ENCODE results near the gene LSM7. TPM values are rescaled to one million over a fixed set of nuclear protein-coding genes. Genes with fewer than 3 reads are reported as not detected.
A peak's percentile ranks its signal among the peaks of the same experiment; 100 is the strongest.

The LSM7 gene
- total and polyA plus RNA-seq, 2 of the 13 experiments (the other 11 are each of a cell fraction or from before 2014, with no cell fraction given) = 140 to 205 TPM

DNA sequence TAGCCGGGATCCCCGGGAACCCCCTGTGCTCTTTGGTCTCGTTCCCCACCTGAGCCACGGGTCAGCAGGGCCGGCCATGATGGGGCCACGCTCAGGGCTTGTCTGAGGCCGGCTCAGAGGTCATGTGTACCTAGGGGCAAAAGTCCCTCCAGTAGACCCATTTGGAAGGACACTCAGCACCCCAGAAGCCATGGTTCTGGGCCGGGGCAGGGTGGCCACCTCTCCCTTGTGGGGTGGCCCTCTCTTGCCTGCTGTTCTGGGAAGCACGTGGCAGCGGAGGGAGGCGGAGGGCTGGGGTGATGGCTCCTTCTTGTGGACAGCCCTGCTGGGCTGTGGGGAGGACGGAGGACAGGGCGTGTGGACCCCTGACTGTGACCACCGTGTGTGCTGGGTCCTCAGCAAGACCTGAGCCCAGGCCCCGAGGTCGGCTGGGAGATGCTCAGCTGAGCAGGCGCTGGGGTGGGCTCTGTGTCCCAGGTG lies 40.0 kb downstream of the LSM7 start (continued):
- TF ChIP-seq, protein P1, sequence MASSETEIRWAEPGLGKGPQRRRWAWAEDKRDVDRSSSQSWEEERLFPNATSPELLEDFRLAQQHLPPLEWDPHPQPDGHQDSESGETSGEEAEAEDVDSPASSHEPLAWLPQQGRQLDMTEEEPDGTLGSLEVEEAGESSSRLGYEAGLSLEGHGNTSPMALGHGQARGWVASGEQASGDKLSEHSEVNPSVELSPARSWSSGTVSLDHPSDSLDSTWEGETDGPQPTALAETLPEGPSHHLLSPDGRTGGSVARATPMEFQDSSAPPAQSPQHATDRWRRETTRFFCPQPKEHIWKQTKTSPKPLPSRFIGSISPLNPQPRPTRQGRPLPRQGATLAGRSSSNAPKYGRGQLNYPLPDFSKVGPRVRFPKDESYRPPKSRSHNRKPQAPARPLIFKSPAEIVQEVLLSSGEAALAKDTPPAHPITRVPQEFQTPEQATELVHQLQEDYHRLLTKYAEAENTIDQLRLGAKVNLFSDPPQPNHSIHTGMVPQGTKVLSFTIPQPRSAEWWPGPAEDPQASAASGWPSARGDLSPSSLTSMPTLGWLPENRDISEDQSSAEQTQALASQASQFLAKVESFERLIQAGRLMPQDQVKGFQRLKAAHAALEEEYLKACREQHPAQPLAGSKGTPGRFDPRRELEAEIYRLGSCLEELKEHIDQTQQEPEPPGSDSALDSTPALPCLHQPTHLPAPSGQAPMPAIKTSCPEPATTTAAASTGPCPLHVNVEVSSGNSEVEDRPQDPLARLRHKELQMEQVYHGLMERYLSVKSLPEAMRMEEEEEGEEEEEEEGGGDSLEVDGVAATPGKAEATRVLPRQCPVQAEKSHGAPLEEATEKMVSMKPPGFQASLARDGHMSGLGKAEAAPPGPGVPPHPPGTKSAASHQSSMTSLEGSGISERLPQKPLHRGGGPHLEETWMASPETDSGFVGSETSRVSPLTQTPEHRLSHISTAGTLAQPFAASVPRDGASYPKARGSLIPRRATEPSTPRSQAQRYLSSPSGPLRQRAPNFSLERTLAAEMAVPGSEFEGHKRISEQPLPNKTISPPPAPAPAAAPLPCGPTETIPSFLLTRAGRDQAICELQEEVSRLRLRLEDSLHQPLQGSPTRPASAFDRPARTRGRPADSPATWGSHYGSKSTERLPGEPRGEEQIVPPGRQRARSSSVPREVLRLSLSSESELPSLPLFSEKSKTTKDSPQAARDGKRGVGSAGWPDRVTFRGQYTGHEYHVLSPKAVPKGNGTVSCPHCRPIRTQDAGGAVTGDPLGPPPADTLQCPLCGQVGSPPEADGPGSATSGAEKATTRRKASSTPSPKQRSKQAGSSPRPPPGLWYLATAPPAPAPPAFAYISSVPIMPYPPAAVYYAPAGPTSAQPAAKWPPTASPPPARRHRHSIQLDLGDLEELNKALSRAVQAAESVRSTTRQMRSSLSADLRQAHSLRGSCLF (CRISPR knock-in tag; IDR thresholded peaks at IDR 0.05; ENCODE audit: borderline replicate concordance) = no peak
- TF ChIP-seq NR2F1 (CRISPR knock-in tag; IDR thresholded peaks at IDR 0.05) (peak in 1 of 2 experiments; percentile 78; a peak in 3 of 4 replicates), ZNF501 (CRISPR knock-in tag; IDR thresholded peaks at IDR 0.05) (peak; percentile 80; the same call in 1 of the 2 replicates), ZNF280D (CRISPR knock-in tag; IDR thresholded peaks at IDR 0.05) (peak; percentile 66), FOXO1 (CRISPR knock-in tag; IDR thresholded peaks at IDR 0.05) (peak; percentile 10; the same call in 1 of the 2 replicates), PPARG (CRISPR knock-in tag; conservative IDR thresholded peaks at IDR 0.05) (0 out of 2 replicates have a peak, but pooled peaks have one; percentile 31), AGO2 (optimal IDR thresholded peaks at IDR 0.05; ENCODE audit: low read depth, low read length) (no peak), TCF12 (IDR thresholded peaks at IDR 0.05) (no peak), TCF12 (CRISPR knock-in tag; IDR thresholded peaks at IDR 0.05) (peak; percentile 24; the same call in 1 of the 2 replicates), ZNF629 (CRISPR knock-in tag; conservative IDR thresholded peaks at IDR 0.05) (peak; percentile 53; the same call in 1 of the 2 replicates), MLX (CRISPR knock-in tag; IDR thresholded peaks at IDR 0.05) (peak; percentile 57; the same call in 1 of the 2 replicates), ZNF274 (CRISPR knock-in tag; IDR thresholded peaks at IDR 0.05) (0 out of 2 replicates have a peak, but pooled peaks have one; percentile 44), ZNF563 (CRISPR knock-in tag; IDR thresholded peaks at IDR 0.05) (0 out of 2 replicates have a peak, but pooled peaks have one; percentile 7)
- TF ChIP-seq, protein P2, sequence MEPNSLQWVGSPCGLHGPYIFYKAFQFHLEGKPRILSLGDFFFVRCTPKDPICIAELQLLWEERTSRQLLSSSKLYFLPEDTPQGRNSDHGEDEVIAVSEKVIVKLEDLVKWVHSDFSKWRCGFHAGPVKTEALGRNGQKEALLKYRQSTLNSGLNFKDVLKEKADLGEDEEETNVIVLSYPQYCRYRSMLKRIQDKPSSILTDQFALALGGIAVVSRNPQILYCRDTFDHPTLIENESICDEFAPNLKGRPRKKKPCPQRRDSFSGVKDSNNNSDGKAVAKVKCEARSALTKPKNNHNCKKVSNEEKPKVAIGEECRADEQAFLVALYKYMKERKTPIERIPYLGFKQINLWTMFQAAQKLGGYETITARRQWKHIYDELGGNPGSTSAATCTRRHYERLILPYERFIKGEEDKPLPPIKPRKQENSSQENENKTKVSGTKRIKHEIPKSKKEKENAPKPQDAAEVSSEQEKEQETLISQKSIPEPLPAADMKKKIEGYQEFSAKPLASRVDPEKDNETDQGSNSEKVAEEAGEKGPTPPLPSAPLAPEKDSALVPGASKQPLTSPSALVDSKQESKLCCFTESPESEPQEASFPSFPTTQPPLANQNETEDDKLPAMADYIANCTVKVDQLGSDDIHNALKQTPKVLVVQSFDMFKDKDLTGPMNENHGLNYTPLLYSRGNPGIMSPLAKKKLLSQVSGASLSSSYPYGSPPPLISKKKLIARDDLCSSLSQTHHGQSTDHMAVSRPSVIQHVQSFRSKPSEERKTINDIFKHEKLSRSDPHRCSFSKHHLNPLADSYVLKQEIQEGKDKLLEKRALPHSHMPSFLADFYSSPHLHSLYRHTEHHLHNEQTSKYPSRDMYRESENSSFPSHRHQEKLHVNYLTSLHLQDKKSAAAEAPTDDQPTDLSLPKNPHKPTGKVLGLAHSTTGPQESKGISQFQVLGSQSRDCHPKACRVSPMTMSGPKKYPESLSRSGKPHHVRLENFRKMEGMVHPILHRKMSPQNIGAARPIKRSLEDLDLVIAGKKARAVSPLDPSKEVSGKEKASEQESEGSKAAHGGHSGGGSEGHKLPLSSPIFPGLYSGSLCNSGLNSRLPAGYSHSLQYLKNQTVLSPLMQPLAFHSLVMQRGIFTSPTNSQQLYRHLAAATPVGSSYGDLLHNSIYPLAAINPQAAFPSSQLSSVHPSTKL (CRISPR knock-in tag; IDR thresholded peaks at IDR 0.05) = peak; percentile 33; the same call in 1 of the 2 replicates
- TF ChIP-seq, protein P3, sequence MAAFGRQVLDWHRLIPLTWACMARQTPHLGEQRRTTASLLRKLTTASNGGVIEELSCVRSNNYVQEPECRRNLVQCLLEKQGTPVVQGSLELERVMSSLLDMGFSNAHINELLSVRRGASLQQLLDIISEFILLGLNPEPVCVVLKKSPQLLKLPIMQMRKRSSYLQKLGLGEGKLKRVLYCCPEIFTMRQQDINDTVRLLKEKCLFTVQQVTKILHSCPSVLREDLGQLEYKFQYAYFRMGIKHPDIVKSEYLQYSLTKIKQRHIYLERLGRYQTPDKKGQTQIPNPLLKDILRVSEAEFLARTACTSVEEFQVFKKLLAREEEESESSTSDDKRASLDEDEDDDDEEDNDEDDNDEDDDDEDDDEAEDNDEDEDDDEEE (CRISPR knock-in tag; IDR thresholded peaks at IDR 0.05) = no peak

Measured in HepG2 (cell line).